SU-DHL-6 (cell line): Measurements from ENCODE around the gene ELL2.

ENCODE experiments used
- EZH2phosphoT487 ChIP-seq: fragments of 200-600 bp; sonication (generic), shearing (Covaris generic); conservative IDR thresholded peaks from 2 replicates; pipeline ENCODE4 v1.6.1; 2018; ENCODE audit warnings: mild to moderate bottlenecking, antibody characterized with exemption, low read length, moderate library complexity, mixed read lengths
- TF ChIP-seq, protein P1 (sequence below): fragments of 200-600 bp; sonication (generic); IDR thresholded peaks from one replicate; pipeline ENCODE4 v1.5.1; 2017; ENCODE audit warnings: antibody characterized with exemption, mild to moderate bottlenecking, low read length, moderate library complexity; ENCODE audit not compliant: insufficient read depth, poor library complexity, severe bottlenecking

- TF ChIP-seq, protein P1, sequence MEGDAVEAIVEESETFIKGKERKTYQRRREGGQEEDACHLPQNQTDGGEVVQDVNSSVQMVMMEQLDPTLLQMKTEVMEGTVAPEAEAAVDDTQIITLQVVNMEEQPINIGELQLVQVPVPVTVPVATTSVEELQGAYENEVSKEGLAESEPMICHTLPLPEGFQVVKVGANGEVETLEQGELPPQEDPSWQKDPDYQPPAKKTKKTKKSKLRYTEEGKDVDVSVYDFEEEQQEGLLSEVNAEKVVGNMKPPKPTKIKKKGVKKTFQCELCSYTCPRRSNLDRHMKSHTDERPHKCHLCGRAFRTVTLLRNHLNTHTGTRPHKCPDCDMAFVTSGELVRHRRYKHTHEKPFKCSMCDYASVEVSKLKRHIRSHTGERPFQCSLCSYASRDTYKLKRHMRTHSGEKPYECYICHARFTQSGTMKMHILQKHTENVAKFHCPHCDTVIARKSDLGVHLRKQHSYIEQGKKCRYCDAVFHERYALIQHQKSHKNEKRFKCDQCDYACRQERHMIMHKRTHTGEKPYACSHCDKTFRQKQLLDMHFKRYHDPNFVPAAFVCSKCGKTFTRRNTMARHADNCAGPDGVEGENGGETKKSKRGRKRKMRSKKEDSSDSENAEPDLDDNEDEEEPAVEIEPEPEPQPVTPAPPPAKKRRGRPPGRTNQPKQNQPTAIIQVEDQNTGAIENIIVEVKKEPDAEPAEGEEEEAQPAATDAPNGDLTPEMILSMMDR = no peak
- TF ChIP-seq EZH2phosphoT487 = no peak
These were observed 42.0 kb downstream of the ELL2 start for GRCh38 chr5:95919658-95920057.
